ENCODE data around the gene RNF182. TPM values are rescaled to one million over a fixed set of nuclear protein-coding genes. Genes with fewer than 3 reads are reported as not detected.

The RNF182 gene
- total RNA-seq, 1 donor from 2014 or later, result 2.3 TPM

- H3K27ac Mint-ChIP-seq (ENCODE audit: unreplicated experiment), result no peak overlapping the region
- no peak for TF ChIP-seq CTCF (conservative IDR thresholded peaks at IDR 0.05)
- no peaks in the 10 kb centered on the region for H3K9me3 Mint-ChIP-seq
- peaks cover 18% of the 10 kb centered on the region for H3K27me3 Mint-ChIP-seq (ENCODE audit: low read depth)
- DNase-seq (ENCODE audit: low read depth, low spot score), result no peak
- H3K36me3 Mint-ChIP-seq (ENCODE audit: low read depth), result no peaks in the 10 kb centered on the region
- peaks cover 4% of the 10 kb centered on the region for H3K4me1 Mint-ChIP-seq
- H3K4me3 Mint-ChIP-seq, result no peak overlapping the region
Measured at GRCh38 chr6:13916230-13916944, 8.4 kb upstream of the RNF182 start.

DNA sequence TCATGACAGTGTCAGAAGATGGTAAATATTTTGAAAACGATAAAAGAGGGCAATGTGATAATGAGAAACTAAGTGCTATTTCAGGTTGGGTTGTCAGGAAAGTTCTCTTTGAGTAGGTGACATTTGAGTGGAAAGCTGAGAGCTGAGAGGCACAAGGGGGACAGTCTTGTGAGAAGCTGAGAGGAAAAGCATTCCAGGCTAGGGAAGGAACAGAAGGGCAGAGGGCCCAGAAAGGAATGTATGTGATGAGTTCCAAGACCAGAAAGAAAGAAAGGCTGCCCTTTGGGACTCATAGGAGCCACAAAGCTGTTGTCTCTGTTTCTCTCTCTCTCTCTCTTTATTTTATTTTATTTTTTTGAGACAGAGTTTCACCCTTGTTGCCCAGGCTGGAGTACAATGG is 7.6 kb upstream of the RNF182 start:
- no peaks in the 10 kb centered on the region for H3K9me3 Mint-ChIP-seq
- no peak for TF ChIP-seq CTCF (conservative IDR thresholded peaks at IDR 0.05)
- DNase-seq (ENCODE audit: low read depth, low spot score), result no peak
- peaks cover 19% of the 10 kb centered on the region for H3K27me3 Mint-ChIP-seq (ENCODE audit: low read depth)
- no peak overlapping the region for H3K4me3 Mint-ChIP-seq
- no peak overlapping the region for H3K27ac Mint-ChIP-seq (ENCODE audit: unreplicated experiment)
- H3K36me3 Mint-ChIP-seq (ENCODE audit: low read depth), result no peaks in the 10 kb centered on the region
- peaks cover 4% of the 10 kb centered on the region for H3K4me1 Mint-ChIP-seq

DNA sequence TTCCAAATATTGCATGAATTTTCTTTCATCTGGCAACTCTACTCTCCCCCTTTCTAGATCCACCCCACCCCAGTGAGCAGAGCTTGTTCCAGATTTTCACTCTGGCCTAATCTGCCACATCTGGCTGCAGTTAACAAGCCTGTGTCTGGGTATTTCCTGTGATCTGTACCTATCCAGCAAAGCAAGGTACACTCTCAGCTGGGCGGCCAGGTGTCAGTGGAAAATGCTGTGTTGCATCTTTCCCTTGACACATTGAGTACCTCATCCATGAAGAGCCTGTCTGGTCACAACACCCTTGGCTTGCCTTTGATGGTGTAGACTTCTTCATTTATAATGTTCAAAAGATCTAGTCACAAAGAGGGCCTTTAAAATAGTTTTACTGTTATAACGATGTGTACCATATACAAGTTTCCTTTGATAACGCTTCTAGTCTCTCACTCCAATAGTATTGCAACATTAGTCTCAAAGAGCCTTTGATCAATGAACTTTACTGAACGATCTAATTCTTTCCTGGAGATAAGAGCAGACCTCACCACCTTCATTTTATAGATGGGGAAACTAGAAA is 6.0 kb upstream of the RNF182 start:
- Mint-ChIP-seq H3K4me1 (peaks cover 5% of the 10 kb centered on the region), H3K27ac (ENCODE audit: unreplicated experiment) (no peak overlapping the region), H3K4me3 (no peak overlapping the region), H3K27me3 (ENCODE audit: low read depth) (peaks cover 27% of the 10 kb centered on the region), H3K36me3 (ENCODE audit: low read depth) (no peaks in the 10 kb centered on the region), H3K9me3 (no peaks in the 10 kb centered on the region)
- DNase-seq (ENCODE audit: low read depth, low spot score), result no peak
- TF ChIP-seq CTCF (conservative IDR thresholded peaks at IDR 0.05), result no peak

- TF ChIP-seq CTCF (conservative IDR thresholded peaks at IDR 0.05), result no peak
- Mint-ChIP-seq H3K4me1 (peaks cover 13% of the 10 kb centered on the region), H3K36me3 (ENCODE audit: low read depth) (no peaks in the 10 kb centered on the region)
Measured at GRCh38 chr6:13919861-13920260, 4.9 kb upstream of the RNF182 start.

GRCh38 chr6:13920552-13920951 is 4.2 kb upstream of the RNF182 start:
- TF ChIP-seq CTCF (conservative IDR thresholded peaks at IDR 0.05), result no peak
- Mint-ChIP-seq H3K9me3 (no peaks in the 10 kb centered on the region), H3K27ac (ENCODE audit: unreplicated experiment) (no peak overlapping the region), H3K4me3 (no peak overlapping the region), H3K4me1 (peaks cover 13% of the 10 kb centered on the region), H3K27me3 (ENCODE audit: low read depth) (peaks cover 42% of the 10 kb centered on the region), H3K36me3 (ENCODE audit: low read depth) (no peaks in the 10 kb centered on the region)
- DNase-seq (ENCODE audit: low read depth, low spot score), result no peak

More at GRCh38 chr6:13919861-13920260, 4.9 kb upstream of the RNF182 start:
- Mint-ChIP-seq H3K9me3 (no peaks in the 10 kb centered on the region), H3K4me3 (no peak overlapping the region), H3K27ac (ENCODE audit: unreplicated experiment) (no peak overlapping the region), H3K27me3 (ENCODE audit: low read depth) (peaks cover 37% of the 10 kb centered on the region)
- DNase-seq (ENCODE audit: low read depth, low spot score), result no peak

Measured in neural crest cell (in vitro differentiated cells).